Fibroblast of lung (primary cell): ENCODE measurements around the gene ENOX1. TPM values are rescaled to one million over a fixed set of nuclear protein-coding genes. Genes with fewer than 3 reads are reported as not detected.

Experiments
- DNase-seq, 2 donors: peaks; one replicate each; pipeline versions ENCODE4 v3.0.0 to v3.0.0-alpha.2; 2010; ENCODE audit warnings: low read depth in 2 of 2
- H2AFZ ChIP-seq: 2 replicates; pipeline ENCODE4 v1.5.1; 2012; ENCODE audit warnings: low read length, control low read depth, inconsistent platforms
- H3K27ac ChIP-seq: 2 replicates; pipeline ENCODE4 v1.5.1; 2011; ENCODE audit warnings: low read length, control low read depth; ENCODE audit not compliant: insufficient read depth
- H3K27me3 ChIP-seq: 2 replicates; pipeline ENCODE4 v1.5.1; 2011; ENCODE audit warnings: mild to moderate bottlenecking, low read length; ENCODE audit not compliant: control insufficient read depth, insufficient read depth
- H3K36me3 ChIP-seq: 2 replicates; pipeline ENCODE4 v1.5.1; 2011; ENCODE audit warnings: low read length; ENCODE audit not compliant: control insufficient read depth, insufficient read depth
- H3K4me1 ChIP-seq: 2 replicates; pipeline ENCODE4 v1.5.1; 2011; ENCODE audit warnings: low read length; ENCODE audit not compliant: control insufficient read depth, insufficient read depth; ENCODE audit errors: extremely low read depth
- H3K4me2 ChIP-seq: 2 replicates; pipeline ENCODE4 v1.5.1; 2011; ENCODE audit warnings: low read length, control low read depth; ENCODE audit not compliant: insufficient read depth; ENCODE audit errors: extremely low read depth
- H3K4me3 ChIP-seq, 4 experiments: fragments of 200-600 bp in 1 of 4; sonication (generic) in 1 of 4; replicated peaks in 1 of 4; 2 replicates each; pipeline ENCODE4 v1.5.1; 2011 to 2016; ENCODE audit warnings: low read length in 4 of 4, low read depth in 3 of 4, mild to moderate bottlenecking in 3 of 4, control low read depth in 2 of 4, inconsistent platforms in 1 of 4, mixed read lengths in 1 of 4; ENCODE audit not compliant: insufficient read depth in 1 of 4; ENCODE audit errors: control extremely low read depth in 1 of 4
- H3K79me2 ChIP-seq: 2 replicates; pipeline ENCODE4 v1.5.1; 2012; ENCODE audit warnings: mild to moderate bottlenecking, low read length, inconsistent platforms; ENCODE audit not compliant: control insufficient read depth, insufficient read depth
- H3K9ac ChIP-seq: 2 replicates; pipeline ENCODE4 v1.5.1; 2011; ENCODE audit warnings: mild to moderate bottlenecking, low read length, control low read depth; ENCODE audit not compliant: insufficient read depth
- H3K9me3 ChIP-seq: 2 replicates; pipeline ENCODE4 v1.5.1; 2012; ENCODE audit warnings: low read depth, low read length; ENCODE audit not compliant: control insufficient read depth, insufficient read depth
- H4K20me1 ChIP-seq: 2 replicates; pipeline ENCODE4 v1.5.1; 2011; ENCODE audit warnings: low read length; ENCODE audit not compliant: control insufficient read depth, insufficient read depth; ENCODE audit errors: extremely low read depth
- EZH2 ChIP-seq: IDR thresholded peaks from 2 replicates; pipeline ENCODE4 v1.5.1; 2012; ENCODE audit warnings: low read length, control low read depth, mild to moderate bottlenecking; ENCODE audit errors: missing control alignments
- polyA plus RNA-seq, 2 donors: library from polyadenylated mRNA; depleted of rRNA in 1 of 2; stranded (reverse) in 1 of 2; unstranded in 1 of 2; fragments of >200 nt; gene quantifications; 2 replicates each; pipeline ENCODE4 v1.2.1, GENCODE V29; 2011 to 2012; ENCODE audit warnings: missing spikeins in 1 of 2
- total RNA-seq: library from RNA; depleted of rRNA; stranded (reverse); fragments of >200 nt; gene quantifications from 2 replicates; pipeline ENCODE4 v1.2.1, GENCODE V29; 2014
- TF ChIP-seq, protein P1 (sequence below), 2 donors: IDR thresholded peaks in 1 of 2; conservative IDR thresholded peaks in 1 of 2; 1 replicate in 1 of 2; 2 replicates in 1 of 2; pipeline ENCODE4 v1.5.1; 2011 to 2012; ENCODE audit warnings: low read length in 2 of 2, control low read depth in 1 of 2, inconsistent platforms in 1 of 2, low read depth in 1 of 2, mild to moderate bottlenecking in 1 of 2

ENOX1 gene
- total and polyA plus RNA-seq, 2 donors (not counting 1 experiment from before 2014, with no cell fraction given): 3.5 to 7.6 TPM

DNA sequence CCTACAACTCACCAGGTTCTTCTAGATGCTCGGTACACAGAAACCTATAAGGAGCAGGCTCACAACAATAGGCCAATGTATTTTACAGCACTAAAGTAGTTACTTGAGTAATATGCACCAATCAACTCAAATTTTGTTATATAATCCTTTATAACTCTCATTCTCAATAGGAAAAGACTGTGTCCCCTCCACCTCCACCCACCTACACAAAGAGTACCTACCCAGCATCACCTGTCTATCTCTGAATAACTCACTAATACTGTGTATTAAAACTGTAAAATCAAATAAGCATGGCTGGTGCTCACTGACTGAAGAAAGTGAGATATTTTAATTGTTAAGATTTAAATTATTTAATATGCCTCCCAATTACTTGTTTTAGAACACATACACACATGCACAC lies 146.3 kb downstream of the ENOX1 start:
- no peak for DNase-seq
- Histone ChIP-seq H3K9ac (no peak overlapping the region), H3K27ac (no peak overlapping the region), H3K4me2 (no peak overlapping the region), H3K27me3 (no peaks in the 10 kb centered on the region), H3K36me3 (no peaks in the 10 kb centered on the region), H3K9me3 (no peaks in the 10 kb centered on the region), H3K79me2 (no peaks in the 10 kb centered on the region), H3K4me1 (no peaks in the 10 kb centered on the region), H3K4me3 (no peak overlapping the region), H2AFZ (no peak overlapping the region), H4K20me1 (no peaks in the 10 kb centered on the region)
- TF ChIP-seq, protein P1, sequence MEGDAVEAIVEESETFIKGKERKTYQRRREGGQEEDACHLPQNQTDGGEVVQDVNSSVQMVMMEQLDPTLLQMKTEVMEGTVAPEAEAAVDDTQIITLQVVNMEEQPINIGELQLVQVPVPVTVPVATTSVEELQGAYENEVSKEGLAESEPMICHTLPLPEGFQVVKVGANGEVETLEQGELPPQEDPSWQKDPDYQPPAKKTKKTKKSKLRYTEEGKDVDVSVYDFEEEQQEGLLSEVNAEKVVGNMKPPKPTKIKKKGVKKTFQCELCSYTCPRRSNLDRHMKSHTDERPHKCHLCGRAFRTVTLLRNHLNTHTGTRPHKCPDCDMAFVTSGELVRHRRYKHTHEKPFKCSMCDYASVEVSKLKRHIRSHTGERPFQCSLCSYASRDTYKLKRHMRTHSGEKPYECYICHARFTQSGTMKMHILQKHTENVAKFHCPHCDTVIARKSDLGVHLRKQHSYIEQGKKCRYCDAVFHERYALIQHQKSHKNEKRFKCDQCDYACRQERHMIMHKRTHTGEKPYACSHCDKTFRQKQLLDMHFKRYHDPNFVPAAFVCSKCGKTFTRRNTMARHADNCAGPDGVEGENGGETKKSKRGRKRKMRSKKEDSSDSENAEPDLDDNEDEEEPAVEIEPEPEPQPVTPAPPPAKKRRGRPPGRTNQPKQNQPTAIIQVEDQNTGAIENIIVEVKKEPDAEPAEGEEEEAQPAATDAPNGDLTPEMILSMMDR (conservative IDR thresholded peaks at IDR 0.05 in 1 of 2, IDR thresholded peaks at IDR 0.05 in 1 of 2; ENCODE audit: low read depth in 1 of 2, low read length in 2 of 2): no peak
- TF ChIP-seq EZH2: no peak

DNA sequence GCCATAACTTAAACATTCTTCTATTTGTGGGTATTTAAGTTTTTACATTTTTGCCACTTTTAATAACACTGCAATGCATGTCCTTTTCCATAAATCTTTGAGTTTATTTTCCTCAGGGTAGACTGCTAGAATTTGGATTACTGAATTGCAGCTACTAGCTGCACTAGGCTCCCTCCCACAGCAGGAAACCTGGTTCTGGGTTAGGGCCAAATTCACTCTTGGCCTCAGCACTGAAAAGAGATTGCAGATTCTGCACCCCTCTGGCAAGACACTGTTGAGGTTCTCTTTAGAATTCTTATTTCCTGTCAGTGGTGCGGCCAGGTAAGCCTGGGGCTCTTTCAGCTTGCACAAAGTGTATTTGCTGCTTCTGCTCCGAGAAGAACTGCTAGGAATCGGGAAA lies 155.7 kb downstream of the ENOX1 start:
- no peaks in the 10 kb centered on the region for H3K9me3 ChIP-seq
- no peaks in the 10 kb centered on the region for H3K4me1 ChIP-seq
- H4K20me1 ChIP-seq: no peaks in the 10 kb centered on the region
- H3K4me3 ChIP-seq: no peak overlapping the region
- no peak for TF ChIP-seq EZH2
- TF ChIP-seq, protein P1 (conservative IDR thresholded peaks at IDR 0.05 in 1 of 2, IDR thresholded peaks at IDR 0.05 in 1 of 2; ENCODE audit: low read depth in 1 of 2, low read length in 2 of 2): no peak
- H2AFZ ChIP-seq: no peak overlapping the region
- no peak overlapping the region for H3K27ac ChIP-seq
- H3K36me3 ChIP-seq: no peaks in the 10 kb centered on the region
- no peak overlapping the region for H3K9ac ChIP-seq
- H3K79me2 ChIP-seq: no peaks in the 10 kb centered on the region
- no peak for DNase-seq
- no peaks in the 10 kb centered on the region for H3K27me3 ChIP-seq
- H3K4me2 ChIP-seq: no peak overlapping the region

DNA sequence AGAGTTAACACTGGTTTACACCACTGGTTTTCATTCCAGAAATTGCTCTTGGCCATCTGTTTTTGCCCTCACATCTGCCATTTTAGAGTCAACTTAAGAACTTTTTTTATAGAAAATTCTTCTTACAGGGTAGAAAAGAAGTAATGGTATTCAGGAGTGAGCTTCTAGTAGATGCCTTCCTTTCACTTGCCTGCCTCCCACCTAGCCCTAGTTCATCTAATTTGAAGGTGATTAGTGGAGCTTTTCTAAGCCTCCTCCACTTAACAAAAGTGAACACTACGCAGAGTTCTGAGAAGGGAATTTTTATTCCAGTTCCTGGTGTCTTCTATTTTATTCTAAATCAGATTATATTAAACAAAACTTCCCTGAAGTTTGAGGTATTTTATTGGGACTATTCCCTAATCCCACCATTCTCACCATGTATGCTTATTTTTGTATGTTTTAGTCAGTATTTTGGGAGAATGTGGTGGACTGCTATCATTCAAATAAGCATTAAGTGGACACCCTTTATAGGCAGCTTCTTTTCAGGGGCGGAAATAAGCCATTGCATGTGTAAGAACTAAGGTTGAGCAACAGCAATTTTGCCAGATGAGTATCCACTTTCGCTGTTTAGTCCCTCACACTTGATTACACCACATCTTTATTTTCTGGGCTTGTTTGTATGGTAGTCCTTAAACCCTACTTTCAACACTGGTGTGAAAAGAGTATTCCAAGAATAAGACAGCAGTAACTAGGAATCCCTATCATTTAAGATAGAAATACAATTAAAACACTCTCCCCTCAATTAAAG lies 156.9 kb downstream of the ENOX1 start:
- Histone ChIP-seq H3K9me3 (no peaks in the 10 kb centered on the region), H3K9ac (no peak overlapping the region), H3K4me1 (no peaks in the 10 kb centered on the region), H3K4me3 (no peak overlapping the region), H4K20me1 (no peaks in the 10 kb centered on the region), H3K79me2 (no peaks in the 10 kb centered on the region), H3K27me3 (no peaks in the 10 kb centered on the region), H3K36me3 (no peaks in the 10 kb centered on the region), H2AFZ (no peak overlapping the region), H3K27ac (no peak overlapping the region), H3K4me2 (no peak overlapping the region)
- TF ChIP-seq, protein P1 (conservative IDR thresholded peaks at IDR 0.05 in 1 of 2, IDR thresholded peaks at IDR 0.05 in 1 of 2; ENCODE audit: low read depth in 1 of 2, low read length in 2 of 2): no peak
- DNase-seq: peak in 1 of 2 donors; percentile 47
